Measurements from ENCODE around the gene PPM1M. TPM values are rescaled to one million over a fixed set of nuclear protein-coding genes. Genes with fewer than 3 reads are reported as not detected.
A peak's percentile ranks its signal among the peaks of the same experiment; 100 is the strongest.

The PPM1M gene
- total and polyA plus RNA-seq, 2 experiments from 2014 or later: 2.2 to 4.0 TPM

DNA sequence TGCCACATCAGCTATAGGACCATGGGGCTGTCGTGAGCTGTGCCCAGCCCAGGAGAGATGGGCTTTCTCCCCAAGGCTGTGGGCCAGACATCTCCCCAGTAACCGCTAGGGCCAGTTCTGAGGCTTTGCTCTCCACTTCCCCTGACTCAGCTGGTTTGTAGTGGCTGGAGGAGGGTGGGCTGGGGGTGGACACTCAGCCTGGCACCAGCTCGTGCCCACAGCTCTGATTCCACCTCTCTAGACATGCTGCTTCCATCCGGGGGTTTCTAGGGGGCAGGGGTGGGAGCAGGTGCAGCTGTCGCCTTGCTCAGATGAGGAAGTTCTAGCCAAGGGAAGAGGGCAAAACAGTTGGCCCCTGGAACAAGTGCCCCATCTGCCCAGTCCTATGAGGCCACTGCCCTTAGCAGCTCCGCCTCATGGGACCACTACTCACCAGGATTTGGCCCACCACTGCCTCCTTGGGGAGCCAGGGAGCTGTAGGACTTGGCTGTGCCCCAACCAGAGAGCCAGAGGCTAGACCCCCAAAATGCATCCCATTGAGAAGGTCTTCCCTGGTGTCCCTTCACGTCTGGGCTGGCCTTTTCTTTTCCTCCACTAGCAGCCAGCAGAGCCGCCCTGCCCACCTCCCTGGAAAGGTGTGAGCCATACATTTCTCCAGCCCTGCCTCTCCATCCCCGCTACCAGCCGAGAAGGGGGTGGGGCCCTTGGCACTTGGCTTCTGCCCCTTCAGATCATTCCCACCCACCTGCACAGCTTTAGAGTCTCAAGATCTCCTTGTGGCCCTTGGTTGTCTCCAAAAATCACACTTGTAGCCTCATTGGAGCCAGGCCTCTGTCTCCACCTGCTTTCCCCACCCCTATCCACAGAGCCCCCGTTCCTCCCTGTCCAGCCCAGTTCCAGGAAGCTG is 51.9 kb downstream of the PPM1M start:
- no peak for ATAC-seq
- Mint-ChIP-seq H3K36me3 (ENCODE audit: low read depth) (no peaks in the 10 kb centered on the region), H3K4me3 (peak overlapping the region; percentile 68; the same call in 2 of the 3 replicates), H3K9me3 (no peaks in the 10 kb centered on the region), H3K4me1 (peaks cover 31% of the 10 kb centered on the region), H3K27me3 (ENCODE audit: insufficient read depth, low read depth, poor library complexity) (peaks cover 27% of the 10 kb centered on the region), H3K27ac (0 out of 2 replicates have a peak overlapping the region, but pooled peaks have one; percentile 32)
- Histone ChIP-seq H3K27ac (ENCODE audit: low read depth) (no peak overlapping the region), H4K20me1 (replicated peaks; ENCODE audit: insufficient read depth) (no peaks in the 10 kb centered on the region; the same call in 1 of the 2 replicates), H3K27me3 (ENCODE audit: insufficient read depth) (no peaks in the 10 kb centered on the region), H3F3A (replicated peaks; ENCODE audit: low read depth) (0 out of 2 replicates have a peak, but pooled peaks cover 4% of the 10 kb centered on the region), H3K4me1 (ENCODE audit: insufficient read depth) (peaks cover 23% of the 10 kb centered on the region), H2AFZ (no peak overlapping the region), H3K36me3 (ENCODE audit: insufficient read depth) (no peaks in the 10 kb centered on the region), H3K79me2 (replicated peaks; ENCODE audit: insufficient read depth) (no peaks in the 10 kb centered on the region), H3K4me3 (0 out of 2 replicates have a peak overlapping the region, but pooled peaks have one; percentile 53), H3K9me2 (ENCODE audit: insufficient read depth) (no peaks in the 10 kb centered on the region), H3K4me2 (no peak overlapping the region)
- no peak for DNase-seq (ENCODE audit: low spot score)
- TF ChIP-seq EZH2 (IDR thresholded peaks at IDR 0.05; ENCODE audit: low read depth, unreplicated experiment) (no peak), POLR2AphosphoS5 (IDR thresholded peaks at IDR 0.05; ENCODE audit: low read depth) (no peak), CREB1 (CRISPR knock-in tag; IDR thresholded peaks at IDR 0.05; ENCODE audit: low read depth) (no peak), JUNB (IDR thresholded peaks at IDR 0.05; ENCODE audit: unreplicated experiment) (no peak), ZNF331 (CRISPR knock-in tag; IDR thresholded peaks at IDR 0.05; ENCODE audit: low read depth) (no peak), NANOG (IDR thresholded peaks at IDR 0.05; ENCODE audit: borderline replicate concordance) (no peak), REST (IDR thresholded peaks at IDR 0.05; ENCODE audit: unreplicated experiment) (no peak), EZH2phosphoT487 (IDR thresholded peaks at IDR 0.05; ENCODE audit: unreplicated experiment) (no peak)
- TF ChIP-seq, protein P1, sequence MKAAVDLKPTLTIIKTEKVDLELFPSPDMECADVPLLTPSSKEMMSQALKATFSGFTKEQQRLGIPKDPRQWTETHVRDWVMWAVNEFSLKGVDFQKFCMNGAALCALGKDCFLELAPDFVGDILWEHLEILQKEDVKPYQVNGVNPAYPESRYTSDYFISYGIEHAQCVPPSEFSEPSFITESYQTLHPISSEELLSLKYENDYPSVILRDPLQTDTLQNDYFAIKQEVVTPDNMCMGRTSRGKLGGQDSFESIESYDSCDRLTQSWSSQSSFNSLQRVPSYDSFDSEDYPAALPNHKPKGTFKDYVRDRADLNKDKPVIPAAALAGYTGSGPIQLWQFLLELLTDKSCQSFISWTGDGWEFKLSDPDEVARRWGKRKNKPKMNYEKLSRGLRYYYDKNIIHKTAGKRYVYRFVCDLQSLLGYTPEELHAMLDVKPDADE (IDR thresholded peaks at IDR 0.05): no peak

Data from GM23338 (cell line).